Endothelial cell of umbilical vein (primary cell): ENCODE results near the gene GRK5. TPM values are rescaled to one million over a fixed set of nuclear protein-coding genes. Genes with fewer than 3 reads are reported as not detected.
A peak's percentile ranks its signal among the peaks of the same experiment; 100 is the strongest.

Experiments used
- BruUV-seq: library from RNA; stranded (reverse); fragments of 400-500 nt; replicated peaks from 2 replicates; lab custom pipeline; 2021; lab: Mats Ljungman, UMichigan
- CTCF ChIA-PET: fragments of 300-600, 350-600 bp; sonication (Branson Sonifier 250); formaldehyde crosslinking; loops from one replicate; lab custom pipeline; 2021; ENCODE audit warnings: antibody characterized with exemption, inconsistent platforms; lab: Charles Lee
- POLR2A ChIA-PET: fragments of 300-600, 350-600 bp; sonication (Branson Sonifier 250); formaldehyde crosslinking; loops from one replicate; lab custom pipeline; 2021; ENCODE audit warnings: antibody characterized with exemption, inconsistent platforms; lab: Charles Lee
- DNase-seq: peaks from one replicate; pipeline ENCODE4 v3.0.0-alpha.2; 2011; ENCODE audit warnings: low read depth, low spot score
- FAIRE-seq: peaks from 2 replicates; lab custom pipeline; 2011; peaks lifted over from hg19 to GRCh38; lab: Jason Lieb, UNC
- H2AFZ ChIP-seq: 2 replicates; pipeline ENCODE4 v1.6.0; 2012; ENCODE audit warnings: low read depth, low read length, control low read depth, inconsistent platforms
- H3K27ac ChIP-seq: 2 replicates; pipeline ENCODE4 v1.5.1; 2011; ENCODE audit warnings: low read depth, mild to moderate bottlenecking, control low read depth, low read length, moderate library complexity; ENCODE audit not compliant: insufficient read depth
- H3K27me3 ChIP-seq, 2 experiments: 2 replicates each; pipeline versions ENCODE4 v1.6.0 to v1.6.1; 2011; ENCODE audit warnings: low read length in 2 of 2, mixed read lengths in 1 of 2; ENCODE audit not compliant: control insufficient read depth in 2 of 2, insufficient read depth in 2 of 2
- H3K36me3 ChIP-seq, 2 experiments: 2 replicates in 1 of 2; 3 replicates in 1 of 2; pipeline ENCODE4 v1.5.1; 2011; ENCODE audit warnings: low read length in 2 of 2, mild to moderate bottlenecking in 1 of 2, moderate library complexity in 1 of 2; ENCODE audit not compliant: control insufficient read depth in 2 of 2, insufficient read depth in 2 of 2; ENCODE audit errors: extremely low read depth in 1 of 2
- H3K4me1 ChIP-seq: 3 replicates; pipeline ENCODE4 v1.5.1; 2011; ENCODE audit warnings: mild to moderate bottlenecking, low read length; ENCODE audit not compliant: control insufficient read depth, insufficient read depth; ENCODE audit errors: extremely low read depth
- H3K4me2 ChIP-seq: 2 replicates; pipeline ENCODE4 v1.6.1; 2011; ENCODE audit warnings: low read length, control low read depth, mixed read lengths; ENCODE audit not compliant: insufficient read depth
- H3K4me3 ChIP-seq, 3 experiments: fragments of 200-600 bp in 1 of 3; sonication (generic), shearing (Covaris generic) in 1 of 3; replicated peaks in 1 of 3; 2 replicates each; pipeline ENCODE4 v1.5.1; 2011 to 2016; ENCODE audit warnings: control low read depth in 3 of 3, low read length in 3 of 3, mild to moderate bottlenecking in 2 of 3, inconsistent platforms in 1 of 3, low read depth in 1 of 3, moderate library complexity in 1 of 3; ENCODE audit not compliant: insufficient read depth in 1 of 3
- H3K79me2 ChIP-seq: 2 replicates; pipeline ENCODE4 v1.6.0; 2012; ENCODE audit warnings: low read length, inconsistent platforms; ENCODE audit not compliant: control insufficient read depth, insufficient read depth
- H3K9ac ChIP-seq: replicated peaks from 2 replicates; pipeline ENCODE3; 2011; ENCODE audit warnings: low read length, control low read depth; ENCODE audit not compliant: insufficient read depth; ENCODE audit errors: extremely low read depth
- H3K9me1 ChIP-seq: replicated peaks from 3 replicates; pipeline ENCODE4 v1.6.0; 2011; ENCODE audit warnings: mild to moderate bottlenecking, low read length; ENCODE audit not compliant: control insufficient read depth, insufficient read depth; ENCODE audit errors: extremely low read depth
- H3K9me3 ChIP-seq: replicated peaks from 2 replicates; pipeline ENCODE4 v1.5.1; 2012; ENCODE audit warnings: low read length, inconsistent platforms; ENCODE audit not compliant: control insufficient read depth, insufficient read depth
- H4K20me1 ChIP-seq: replicated peaks from 2 replicates; pipeline ENCODE3; 2011; ENCODE audit warnings: mild to moderate bottlenecking, low read length; ENCODE audit not compliant: control insufficient read depth, insufficient read depth; ENCODE audit errors: extremely low read depth
- EZH2 ChIP-seq: IDR thresholded peaks from 2 replicates; pipeline ENCODE4 v1.6.1; 2012; ENCODE audit warnings: borderline replicate concordance, low read depth, mild to moderate bottlenecking, moderate library complexity, low read length, inconsistent platforms; ENCODE audit not compliant: severe bottlenecking
- FOS ChIP-seq: IDR thresholded peaks from 2 replicates; pipeline ENCODE4 v1.6.1; 2011; ENCODE audit warnings: mild to moderate bottlenecking, low read length, moderate library complexity, borderline replicate concordance; ENCODE audit not compliant: insufficient read depth
- JUN ChIP-seq: IDR thresholded peaks from 2 replicates; pipeline ENCODE4 v1.6.1; 2011; ENCODE audit warnings: borderline replicate concordance, low read depth; ENCODE audit not compliant: insufficient read length, insufficient read depth
- POLR2AphosphoS5 ChIP-seq: IDR thresholded peaks from 2 replicates; pipeline ENCODE4 v1.6.1; 2012; ENCODE audit warnings: low read depth, mild to moderate bottlenecking, control low read depth, low read length, moderate library complexity; ENCODE audit not compliant: insufficient read depth
- dilution Hi-C: fragments of 300-500 bp; cut with MboI; formaldehyde crosslinking; loops from one replicate; pipeline ENCODE4 v1.15.0; 2019; ENCODE audit warnings: low sequenced_read_pairs; ENCODE audit not compliant: extremely low pct_ligation_motif_present
- intact Hi-C: fragments of 100-400 bp; cut with micrococcal nuclease; formaldehyde crosslinking; loops from one replicate; pipeline ENCODE4 v1.10.0; 2022
- polyA plus RNA-seq, 4 experiments: library from polyadenylated mRNA; depleted of rRNA in 3 of 4; stranded (reverse) in 3 of 4; unstranded in 1 of 4; fragments of >200 nt; gene quantifications; 2 replicates each; pipeline versions ENCODE4 v1.2.1 to v1.2.3, GENCODE V29; 2011 to 2012; ENCODE audit warnings: missing spikeins in 1 of 4
- total RNA-seq: library from RNA; stranded (reverse); gene quantifications from 2 replicates; pipeline ENCODE4 v1.2.3, GENCODE V29; 2021
- TF ChIP-seq, protein P1 (sequence below), 2 donors: IDR thresholded peaks; 1 replicate in 1 of 2; 2 replicates in 1 of 2; pipeline ENCODE4 v1.5.1; 2011; ENCODE audit warnings: low read length in 2 of 2, mild to moderate bottlenecking in 2 of 2, moderate library complexity in 2 of 2, control low read depth in 1 of 2, inconsistent platforms in 1 of 2, low read depth in 1 of 2; ENCODE audit not compliant: insufficient read depth in 1 of 2; ENCODE audit errors: extremely low read depth in 1 of 2
- TF ChIP-seq, protein P2 (sequence below): IDR thresholded peaks from 2 replicates; pipeline ENCODE4 v1.6.1; 2011; ENCODE audit not compliant: insufficient read depth, insufficient read length

GRK5 gene
- total and polyA plus RNA-seq, 2 donors (not counting 3 experiments of a cell fraction or from before 2014, with no cell fraction given), result 13.1 to 29.5 TPM

- CTCF ChIA-PET, result interaction anchor here (0.6 to 8.6 kb wide), 66 partner anchors 8 to 399 kb away, joined by 3 to 180 read pairs (median 5); partner anchors contain the start of genes RGS10 and TIAL1
- intact Hi-C loops (loop anchor here (1.0 to 10.0 kb wide), 7 partner anchors 28 to 448 kb away; partner anchors contain the start of genes BAG3 and PRDX3), dilution Hi-C loops (no loop called here)
Observed at GRCh38 chr10:119206603-119207365, 587 bp upstream of the GRK5 start.

More at GRCh38 chr10:119206603-119207365, 587 bp upstream of the GRK5 start:
- no peaks in the 10 kb centered on the region for H3K9me1 ChIP-seq
- DNase-seq (peak; percentile 77), FAIRE-seq (no peak)
- peaks cover 60% of the 10 kb centered on the region for H3K4me1 ChIP-seq
- peak overlapping the region; percentile 82 for H3K4me2 ChIP-seq
- BruUV-seq, result no TSS peak
- H3K79me2 ChIP-seq, result peaks cover 22% of the 10 kb centered on the region
- no peaks in the 10 kb centered on the region for H3K9me3 ChIP-seq
- H4K20me1 ChIP-seq, result no peaks in the 10 kb centered on the region
- H3K4me3 ChIP-seq, result peak overlapping the region; percentile 26 to 74 (median 27)
- H2AFZ ChIP-seq, result peak overlapping the region; percentile 84
- no peaks in the 10 kb centered on the region for H3K36me3 ChIP-seq
- peak overlapping the region; percentile 92 for H3K27ac ChIP-seq
- peak; percentile 23 for TF ChIP-seq POLR2AphosphoS5
- no peak for TF ChIP-seq EZH2
- TF ChIP-seq, protein P1, sequence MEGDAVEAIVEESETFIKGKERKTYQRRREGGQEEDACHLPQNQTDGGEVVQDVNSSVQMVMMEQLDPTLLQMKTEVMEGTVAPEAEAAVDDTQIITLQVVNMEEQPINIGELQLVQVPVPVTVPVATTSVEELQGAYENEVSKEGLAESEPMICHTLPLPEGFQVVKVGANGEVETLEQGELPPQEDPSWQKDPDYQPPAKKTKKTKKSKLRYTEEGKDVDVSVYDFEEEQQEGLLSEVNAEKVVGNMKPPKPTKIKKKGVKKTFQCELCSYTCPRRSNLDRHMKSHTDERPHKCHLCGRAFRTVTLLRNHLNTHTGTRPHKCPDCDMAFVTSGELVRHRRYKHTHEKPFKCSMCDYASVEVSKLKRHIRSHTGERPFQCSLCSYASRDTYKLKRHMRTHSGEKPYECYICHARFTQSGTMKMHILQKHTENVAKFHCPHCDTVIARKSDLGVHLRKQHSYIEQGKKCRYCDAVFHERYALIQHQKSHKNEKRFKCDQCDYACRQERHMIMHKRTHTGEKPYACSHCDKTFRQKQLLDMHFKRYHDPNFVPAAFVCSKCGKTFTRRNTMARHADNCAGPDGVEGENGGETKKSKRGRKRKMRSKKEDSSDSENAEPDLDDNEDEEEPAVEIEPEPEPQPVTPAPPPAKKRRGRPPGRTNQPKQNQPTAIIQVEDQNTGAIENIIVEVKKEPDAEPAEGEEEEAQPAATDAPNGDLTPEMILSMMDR (IDR thresholded peaks at IDR 0.05; ENCODE audit: extremely low read depth in 1 of 2, insufficient read depth in 1 of 2, low read depth in 1 of 2, low read length in 2 of 2), result peak; percentile 64 to 95
- TF ChIP-seq, protein P2, sequence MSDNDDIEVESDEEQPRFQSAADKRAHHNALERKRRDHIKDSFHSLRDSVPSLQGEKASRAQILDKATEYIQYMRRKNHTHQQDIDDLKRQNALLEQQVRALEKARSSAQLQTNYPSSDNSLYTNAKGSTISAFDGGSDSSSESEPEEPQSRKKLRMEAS, result no peak
- no peak for TF ChIP-seq JUN
- TF ChIP-seq FOS, result no peak
- no peaks in the 10 kb centered on the region for H3K27me3 ChIP-seq
- POLR2A ChIA-PET, result interaction anchor here (0.6 to 1.6 kb wide), 6 partner anchors 9 to 239 kb away, joined by 3 to 5 read pairs (median 3); no protein-coding TSS in a partner anchor
- peak overlapping the region; percentile 83 for H3K9ac ChIP-seq
